Neural cell (in vitro differentiated cells): ENCODE data around the gene DYRK2. TPM values are rescaled to one million over a fixed set of nuclear protein-coding genes. Genes with fewer than 3 reads are reported as not detected.

Source experiments
- H2AFZ ChIP-seq: fragments of 200-600, 300-800 bp; sonication (generic), shearing (Covaris generic); 2 replicates; pipeline ENCODE4 v1.6.0; 2014; ENCODE audit warnings: low read depth, mild to moderate bottlenecking, antibody characterized with exemption, low read length, moderate library complexity
- H3F3A ChIP-seq: fragments of 200-600 bp; shearing (Covaris generic); 2 replicates; pipeline ENCODE4 v1.6.1; 2016; ENCODE audit warnings: mild to moderate bottlenecking, moderate library complexity, mixed read lengths, antibody characterized with exemption, low read length; ENCODE audit not compliant: insufficient read depth, poor library complexity, severe bottlenecking
- H3K27ac ChIP-seq: fragments of 200-600, 300-800 bp; sonication (generic), shearing (Covaris generic); 2 replicates; pipeline ENCODE4 v1.5.1; 2014; ENCODE audit warnings: mild to moderate bottlenecking, low read length, moderate library complexity
- H3K27me3 ChIP-seq: fragments of 300-800, 200-600 bp; sonication (generic), shearing (Covaris generic); 2 replicates; pipeline ENCODE4 v1.6.0; 2014; ENCODE audit warnings: mild to moderate bottlenecking, low read depth, low read length, moderate library complexity; ENCODE audit not compliant: insufficient read depth
- H3K36me3 ChIP-seq: fragments of 300-800, 200-600 bp; sonication (generic), shearing (Covaris generic); 2 replicates; pipeline ENCODE4 v1.5.1; 2014; ENCODE audit warnings: mild to moderate bottlenecking, antibody characterized with exemption, low read length, moderate library complexity; ENCODE audit not compliant: insufficient read depth
- H3K4me2 ChIP-seq: fragments of 300-800, 200-600 bp; sonication (generic), shearing (Covaris generic); 2 replicates; pipeline ENCODE4 v1.6.0; 2014; ENCODE audit warnings: mild to moderate bottlenecking, low read length
- H3K4me3 ChIP-seq: fragments of 300-800, 200-600 bp; sonication (generic), shearing (Covaris generic); 2 replicates; pipeline ENCODE4 v1.5.1; 2014; ENCODE audit warnings: mild to moderate bottlenecking, low read length, moderate library complexity
- H3K79me2 ChIP-seq: fragments of 200-600 bp; shearing (Covaris generic); replicated peaks from 2 replicates; pipeline ENCODE4 v1.6.0; 2014; ENCODE audit warnings: mild to moderate bottlenecking, low read length, moderate library complexity; ENCODE audit not compliant: insufficient read depth
- H3K9ac ChIP-seq: fragments of 300-800, 200-600 bp; sonication (generic), shearing (Covaris generic); 2 replicates; pipeline ENCODE4 v1.6.1; 2016; ENCODE audit warnings: mild to moderate bottlenecking, low read length, mixed read lengths
- H3K9me2 ChIP-seq: fragments of 200-600 bp; shearing (Covaris generic); 2 replicates; pipeline ENCODE4 v1.6.1; 2016; ENCODE audit warnings: mild to moderate bottlenecking, low read length, mixed read lengths; ENCODE audit not compliant: insufficient read depth
- H3K9me3 ChIP-seq: fragments of 200-600, 300-800 bp; sonication (generic), shearing (Covaris generic); 2 replicates; pipeline ENCODE4 v1.6.1; 2016; ENCODE audit warnings: mild to moderate bottlenecking, mixed run types, low read length, moderate library complexity, mixed read lengths
- H4K20me1 ChIP-seq: fragments of 200-600 bp; shearing (Covaris generic); 2 replicates; pipeline ENCODE4 v1.6.1; 2016; ENCODE audit warnings: mild to moderate bottlenecking, mixed run types; ENCODE audit not compliant: insufficient read depth
- CTCF ChIP-seq: fragments of 450-650 bp; IDR thresholded peaks from 2 replicates; pipeline ENCODE4 v1.5.1; 2014; ENCODE audit warnings: antibody characterized with exemption, mild to moderate bottlenecking, moderate library complexity; ENCODE audit not compliant: poor library complexity, severe bottlenecking
- EP300 ChIP-seq: fragments of 450-650 bp; conservative IDR thresholded peaks from 2 replicates; pipeline ENCODE4 v1.6.1; 2014; ENCODE audit warnings: antibody characterized with exemption, mild to moderate bottlenecking, moderate library complexity; ENCODE audit not compliant: poor library complexity, severe bottlenecking
- EZH2 ChIP-seq: fragments of 200-600, 300-800 bp; shearing (Covaris generic), sonication (generic); IDR thresholded peaks from 2 replicates; pipeline ENCODE4 v1.6.1; 2014; ENCODE audit warnings: antibody characterized with exemption, low read length, borderline replicate concordance, mild to moderate bottlenecking; ENCODE audit not compliant: insufficient read depth, poor library complexity, severe bottlenecking
- MXI1 ChIP-seq: fragments of 450-650 bp; conservative IDR thresholded peaks from 2 replicates; pipeline ENCODE4 v1.6.1; 2014; ENCODE audit warnings: antibody characterized with exemption, mild to moderate bottlenecking; ENCODE audit not compliant: poor library complexity, severe bottlenecking
- POLR2AphosphoS5 ChIP-seq: IDR thresholded peaks from 2 replicates; pipeline ENCODE4 v1.6.1; 2012
- RAD21 ChIP-seq: fragments of 450-650 bp; conservative IDR thresholded peaks from 2 replicates; pipeline ENCODE4 v1.6.1; 2014; ENCODE audit warnings: antibody characterized with exemption, mild to moderate bottlenecking, moderate library complexity
- REST ChIP-seq: IDR thresholded peaks from 2 replicates; pipeline ENCODE4 v1.6.1; 2012; ENCODE audit warnings: borderline replicate concordance
- SMC3 ChIP-seq: fragments of 450-650 bp; conservative IDR thresholded peaks from 2 replicates; pipeline ENCODE4 v1.6.1; 2014; ENCODE audit warnings: antibody characterized with exemption, mild to moderate bottlenecking, moderate library complexity; ENCODE audit not compliant: poor library complexity
- TAF1 ChIP-seq: IDR thresholded peaks from 2 replicates; pipeline ENCODE4 v1.6.1; 2012; ENCODE audit warnings: low read depth
- polyA plus RNA-seq: library from polyadenylated mRNA; depleted of rRNA; stranded (reverse); fragments of >200 nt; gene quantifications from 2 replicates; pipeline ENCODE4 v1.2.3, GENCODE V29; 2014

Gene DYRK2
- polyA plus RNA-seq, 1 donor from 2014 or later = 50.6 TPM

GRCh38 chr12:67677166-67677565 lies 28.6 kb downstream of the DYRK2 start:
- H3K9me2 ChIP-seq = no peaks in the 10 kb centered on the region
- no peak overlapping the region for H3K4me2 ChIP-seq
- no peaks in the 10 kb centered on the region for H3K79me2 ChIP-seq
- H2AFZ ChIP-seq = no peak overlapping the region
- no peaks in the 10 kb centered on the region for H3K36me3 ChIP-seq
- no peaks in the 10 kb centered on the region for H4K20me1 ChIP-seq
- no peaks in the 10 kb centered on the region for H3K27me3 ChIP-seq
- H3K4me3 ChIP-seq = no peak overlapping the region
- no peak overlapping the region for H3K9ac ChIP-seq
- TF ChIP-seq POLR2AphosphoS5 (no peak), TAF1 (no peak), EP300 (no peak), RAD21 (no peak), MXI1 (no peak), REST (no peak), CTCF (no peak), SMC3 (no peak), EZH2 (no peak)
- no peak overlapping the region for H3K27ac ChIP-seq
- H3F3A ChIP-seq = no peaks in the 10 kb centered on the region
- peaks cover 6% of the 10 kb centered on the region for H3K9me3 ChIP-seq

- H2AFZ ChIP-seq = no peak overlapping the region
- no peak overlapping the region for H3K4me2 ChIP-seq
Observed at GRCh38 chr12:67681105-67681778, 32.7 kb downstream of the DYRK2 start.

More at GRCh38 chr12:67681105-67681778, 32.7 kb downstream of the DYRK2 start:
- H3K9ac ChIP-seq = no peak overlapping the region
- H3K9me3 ChIP-seq = no peaks in the 10 kb centered on the region
- H3F3A ChIP-seq = no peaks in the 10 kb centered on the region
- no peak for TF ChIP-seq CTCF
- TF ChIP-seq REST = no peak
- TF ChIP-seq EP300 = no peak
- no peak for TF ChIP-seq POLR2AphosphoS5
- no peak for TF ChIP-seq RAD21
- TF ChIP-seq MXI1 = no peak
- no peak for TF ChIP-seq SMC3
- TF ChIP-seq TAF1 = no peak
- H3K36me3 ChIP-seq = no peaks in the 10 kb centered on the region
- no peak overlapping the region for H3K4me3 ChIP-seq
- no peaks in the 10 kb centered on the region for H3K9me2 ChIP-seq
- H3K27me3 ChIP-seq = no peaks in the 10 kb centered on the region
- H3K79me2 ChIP-seq = no peaks in the 10 kb centered on the region
- no peaks in the 10 kb centered on the region for H4K20me1 ChIP-seq
- no peak overlapping the region for H3K27ac ChIP-seq
